Measurements from ENCODE around the gene PPP1R37.

PPP1R37 gene

GRCh38 chr19:45137179-45137761 lies 44.3 kb downstream of the PPP1R37 start:
- no peak for DNase-seq (ENCODE audit: low read depth in 3 of 3)

- DNase-seq (ENCODE audit: low read depth in 3 of 3): no peak
These were observed 45.3 kb downstream of the PPP1R37 start for GRCh38 chr19:45138303-45138751.

- no peak for DNase-seq (ENCODE audit: low read depth in 3 of 3)
These were observed 46.5 kb downstream of the PPP1R37 start for GRCh38 chr19:45139286-45140143.

- no peak for DNase-seq (ENCODE audit: low read depth in 3 of 3)
These were observed 47.1 kb downstream of the PPP1R37 start for GRCh38 chr19:45140144-45140503.

GRCh38 chr19:45140533-45140932 lies 47.6 kb downstream of the PPP1R37 start:
- no peak for DNase-seq (ENCODE audit: low read depth in 3 of 3)

- DNase-seq (ENCODE audit: low read depth in 3 of 3): no peak
These were observed 48.4 kb downstream of the PPP1R37 start for GRCh38 chr19:45141203-45141900.

GRCh38 chr19:45142016-45142725 lies 49.2 kb downstream of the PPP1R37 start:
- no peak for DNase-seq (ENCODE audit: low read depth in 3 of 3)

- no peak for DNase-seq (ENCODE audit: low read depth in 3 of 3)
These were observed 49.7 kb downstream of the PPP1R37 start for GRCh38 chr19:45142726-45143110.

GRCh38 chr19:45144431-45145269 lies 51.7 kb downstream of the PPP1R37 start:
- no peak for DNase-seq (ENCODE audit: low read depth in 3 of 3)

GRCh38 chr19:45145270-45146189 lies 52.6 kb downstream of the PPP1R37 start:
- no peak for DNase-seq (ENCODE audit: low read depth in 3 of 3)

- no peak for DNase-seq (ENCODE audit: low read depth in 3 of 3)
These were observed 53.3 kb downstream of the PPP1R37 start for GRCh38 chr19:45146251-45146650.

- DNase-seq (ENCODE audit: low read depth in 3 of 3): no peak
These were observed 53.8 kb downstream of the PPP1R37 start for GRCh38 chr19:45146741-45147205.

GRCh38 chr19:45147835-45148676 lies 55.1 kb downstream of the PPP1R37 start:
- DNase-seq (ENCODE audit: low read depth in 3 of 3): no peak

GRCh38 chr19:45149129-45149528 lies 56.1 kb downstream of the PPP1R37 start:
- no peak for DNase-seq (ENCODE audit: low read depth in 3 of 3)

GRCh38 chr19:45150180-45150579 lies 57.2 kb downstream of the PPP1R37 start:
- DNase-seq (ENCODE audit: low read depth in 3 of 3): no peak

- no peak for DNase-seq (ENCODE audit: low read depth in 3 of 3)
These were observed 57.8 kb downstream of the PPP1R37 start for GRCh38 chr19:45150751-45151281.

GRCh38 chr19:45151320-45151719 lies 58.3 kb downstream of the PPP1R37 start:
- no peak for DNase-seq (ENCODE audit: low read depth in 3 of 3)

GRCh38 chr19:45151821-45152503 lies 59.0 kb downstream of the PPP1R37 start:
- no peak for DNase-seq (ENCODE audit: low read depth in 3 of 3)
